ENCODE data around the gene SPTLC2. TPM values are rescaled to one million over a fixed set of nuclear protein-coding genes. Genes with fewer than 3 reads are reported as not detected.
"Not testable (repeated sequence)": the region's sequence is repeated elsewhere in the genome, so short reads cannot be mapped to it uniquely, and the experiment has no call there.

Gene SPTLC2
- polyA plus RNA-seq, 1 donor = 17.4 TPM

DNA sequence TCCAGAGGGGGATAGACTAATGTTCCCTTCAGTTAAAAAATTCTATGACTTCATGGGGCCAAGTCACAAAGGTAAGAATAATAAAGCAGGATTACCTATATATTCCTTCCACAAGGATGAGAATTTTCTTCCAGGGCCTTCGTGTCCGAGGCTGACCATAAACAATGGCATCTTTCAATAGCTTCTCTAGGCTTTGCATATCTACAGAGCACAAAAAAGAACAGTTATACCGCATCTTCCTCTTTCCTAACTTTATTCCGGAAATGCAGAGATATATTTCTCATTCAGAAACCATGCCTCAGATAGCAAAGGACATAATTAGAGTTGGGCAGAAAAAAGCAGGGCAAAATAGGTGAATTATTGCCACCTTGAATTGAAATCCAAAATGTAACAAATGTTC, 59.5 kb downstream of the SPTLC2 start:
- no CpG with 5 or more reads among the region's 4 CpGs for WGBS (ENCODE audit: insufficient coverage, low lambda C conversion rate)
- no peaks in the 10 kb centered on the region for H3K27me3 ChIP-seq (ENCODE audit: control insufficient read depth, insufficient read depth, low read length)
- no peaks in the 10 kb centered on the region for H3K9me3 ChIP-seq (ENCODE audit: control insufficient read depth, low read depth, low read length)
- no peak for DNase-seq
- H3K27ac ChIP-seq (ENCODE audit: low read length) = no peak overlapping the region
- peaks cover 7% of the 10 kb centered on the region for H3K4me1 ChIP-seq (ENCODE audit: control insufficient read depth, insufficient read depth, low read length)
- no peak overlapping the region for H3K4me3 ChIP-seq (ENCODE audit: low read length)
- peaks cover 34% of the 10 kb centered on the region for H3K36me3 ChIP-seq (ENCODE audit: control insufficient read depth, insufficient read depth, low read length)

DNA sequence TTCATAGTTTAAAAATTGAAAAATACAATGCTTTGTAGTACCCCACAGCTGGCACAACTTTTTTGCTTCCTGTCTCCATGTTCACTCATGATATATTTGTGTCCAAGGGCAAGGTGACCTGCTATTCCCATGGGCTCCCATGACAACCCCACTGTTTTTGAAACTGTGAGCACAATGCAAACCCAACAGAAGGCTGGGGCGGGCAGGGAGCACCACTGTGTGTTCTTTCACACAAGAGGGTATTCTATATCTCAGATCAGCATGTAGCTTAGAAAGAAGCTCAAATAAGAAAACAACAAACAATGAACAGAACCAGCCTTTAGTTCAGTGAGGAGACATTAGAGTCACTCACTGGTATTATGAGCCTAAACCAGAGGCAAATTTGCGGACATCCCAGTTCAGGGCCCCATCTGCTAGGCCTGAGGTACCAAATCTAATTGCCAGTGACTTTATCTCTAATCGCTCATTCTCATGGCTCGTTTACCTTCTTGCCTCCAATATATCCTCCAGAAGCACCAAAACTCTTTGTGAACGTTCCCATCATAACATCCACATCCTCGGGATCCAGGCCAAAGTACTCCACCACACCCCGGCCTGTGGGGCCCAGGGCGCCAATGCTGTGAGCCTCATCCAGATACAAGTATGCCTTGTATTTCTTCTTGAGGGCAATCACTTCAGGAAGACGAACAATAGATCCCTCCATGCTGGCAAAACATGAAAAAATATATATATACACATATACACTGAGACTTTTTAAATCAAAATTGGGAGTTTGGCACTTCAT, 61.4 kb downstream of the SPTLC2 start:
- 0% methylated on average over 1 of the region's 9 CpGs for WGBS (ENCODE audit: insufficient coverage, low lambda C conversion rate)

GRCh38 chr14:77554207-77554606, 62.2 kb downstream of the SPTLC2 start:
- H3K36me3 ChIP-seq (ENCODE audit: control insufficient read depth, insufficient read depth, low read length) = peaks cover 41% of the 10 kb centered on the region
- WGBS (ENCODE audit: insufficient coverage, low lambda C conversion rate) = 78% methylated on average over 4 of the region's 5 CpGs
- peaks cover 7% of the 10 kb centered on the region for H3K4me1 ChIP-seq (ENCODE audit: control insufficient read depth, insufficient read depth, low read length)
- no peak overlapping the region for H3K27ac ChIP-seq (ENCODE audit: low read length)
- peak in 1 of 2 donors; percentile 6 for DNase-seq
- no peaks in the 10 kb centered on the region for H3K9me3 ChIP-seq (ENCODE audit: control insufficient read depth, low read depth, low read length)
- no peaks in the 10 kb centered on the region for H3K27me3 ChIP-seq (ENCODE audit: control insufficient read depth, insufficient read depth, low read length)
- no peak overlapping the region for H3K4me3 ChIP-seq (ENCODE audit: low read length)

More for the DNA sequence above, 61.4 kb downstream of the SPTLC2 start:
- Histone ChIP-seq H3K27me3 (ENCODE audit: control insufficient read depth, insufficient read depth, low read length) (no peaks in the 10 kb centered on the region), H3K4me1 (ENCODE audit: control insufficient read depth, insufficient read depth, low read length) (peaks cover 7% of the 10 kb centered on the region), H3K27ac (ENCODE audit: low read length) (no peak overlapping the region), H3K4me3 (ENCODE audit: low read length) (no peak overlapping the region), H3K36me3 (ENCODE audit: control insufficient read depth, insufficient read depth, low read length) (peaks cover 34% of the 10 kb centered on the region), H3K9me3 (ENCODE audit: control insufficient read depth, low read depth, low read length) (no peaks in the 10 kb centered on the region)
- DNase-seq = peak; percentile 24 to 68

GRCh38 chr14:77549451-77549850, 67.0 kb downstream of the SPTLC2 start:
- H3K36me3 ChIP-seq (ENCODE audit: control insufficient read depth, insufficient read depth, low read length) = peaks cover 37% of the 10 kb centered on the region
- no peak for DNase-seq
- no peaks in the 10 kb centered on the region for H3K9me3 ChIP-seq (ENCODE audit: control insufficient read depth, low read depth, low read length)
- WGBS (ENCODE audit: insufficient coverage, low lambda C conversion rate) = no CpG with 5 or more reads among the region's 1 CpG
- no peaks in the 10 kb centered on the region for H3K27me3 ChIP-seq (ENCODE audit: control insufficient read depth, insufficient read depth, low read length)
- H3K27ac ChIP-seq (ENCODE audit: low read length) = no peak overlapping the region
- peaks cover under 1% of the 10 kb centered on the region for H3K4me1 ChIP-seq (ENCODE audit: control insufficient read depth, insufficient read depth, low read length)
- no peak overlapping the region for H3K4me3 ChIP-seq (ENCODE audit: low read length)

DNA sequence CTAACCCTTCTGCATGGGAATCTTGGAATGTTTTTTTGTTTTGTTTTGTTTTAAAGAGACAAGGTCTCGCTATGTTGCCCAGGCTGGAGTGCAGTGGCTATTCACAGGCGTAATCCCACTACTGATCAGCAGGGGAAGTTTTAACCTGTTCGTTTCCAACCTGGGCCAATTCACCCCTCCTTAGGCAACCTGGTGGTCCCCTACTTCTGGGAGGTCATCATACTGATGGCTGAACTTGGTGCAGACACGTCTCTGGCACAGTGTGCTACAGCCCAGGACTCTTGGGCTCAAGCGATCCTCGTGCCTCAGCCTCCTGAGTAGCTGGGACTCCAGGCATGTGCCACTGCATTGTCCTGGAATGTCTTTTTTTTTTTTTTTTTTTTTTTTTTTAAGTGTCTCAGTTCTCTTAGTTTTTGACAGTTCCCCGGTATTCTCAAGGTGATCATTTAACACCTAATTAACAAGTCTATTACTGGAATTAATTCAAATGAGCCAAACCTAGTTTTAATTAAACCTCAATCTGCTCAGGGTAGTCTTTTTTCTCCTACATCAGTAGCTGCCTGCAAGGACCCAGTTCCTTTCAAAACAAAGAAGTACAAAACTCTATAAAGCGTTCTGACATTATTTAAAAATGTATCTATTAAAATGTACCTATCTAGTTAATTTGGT, 68.8 kb downstream of the SPTLC2 start:
- no peak overlapping the region for H3K4me3 ChIP-seq (ENCODE audit: low read length)
- no peaks in the 10 kb centered on the region for H3K4me1 ChIP-seq (ENCODE audit: control insufficient read depth, insufficient read depth, low read length)
- no peaks in the 10 kb centered on the region for H3K9me3 ChIP-seq (ENCODE audit: control insufficient read depth, low read depth, low read length)
- 100% methylated on average over 2 of the region's 8 CpGs for WGBS (ENCODE audit: insufficient coverage, low lambda C conversion rate)
- H3K27ac ChIP-seq (ENCODE audit: low read length) = no peak overlapping the region
- no peak for DNase-seq
- no peaks in the 10 kb centered on the region for H3K27me3 ChIP-seq (ENCODE audit: control insufficient read depth, insufficient read depth, low read length)
- H3K36me3 ChIP-seq (ENCODE audit: control insufficient read depth, insufficient read depth, low read length) = peaks cover 41% of the 10 kb centered on the region

DNA sequence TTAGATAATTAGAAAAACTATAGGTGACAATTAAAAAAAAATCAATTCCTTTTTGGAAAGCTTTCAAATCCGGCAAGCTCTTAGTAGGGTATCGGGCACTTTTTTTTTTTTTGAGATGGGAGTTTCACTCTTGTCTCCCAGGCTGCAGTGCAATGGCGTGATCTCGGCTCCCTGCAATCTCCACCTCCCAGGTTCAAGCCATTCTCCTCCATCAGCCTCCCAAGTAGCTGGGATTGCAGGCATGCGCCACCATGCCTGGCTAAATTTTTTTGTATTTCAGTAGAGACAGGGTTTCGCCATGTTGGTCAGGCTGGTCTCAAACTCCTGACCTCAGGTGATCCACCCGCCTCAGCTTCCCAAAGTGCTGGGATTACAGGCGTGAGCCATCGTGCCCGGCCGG, 71.3 kb downstream of the SPTLC2 start:
- not testable (repeated sequence) for H3K4me3 ChIP-seq (ENCODE audit: low read length); H3K4me1 ChIP-seq (ENCODE audit: control insufficient read depth, insufficient read depth, low read length); H3K27me3 ChIP-seq (ENCODE audit: control insufficient read depth, insufficient read depth, low read length); H3K27ac ChIP-seq (ENCODE audit: low read length); DNase-seq; H3K9me3 ChIP-seq (ENCODE audit: control insufficient read depth, low read depth, low read length)
- peaks cover 34% of the 10 kb centered on the region for H3K36me3 ChIP-seq (ENCODE audit: control insufficient read depth, insufficient read depth, low read length)
- WGBS (ENCODE audit: insufficient coverage, low lambda C conversion rate) = 100% methylated on average over 1 of the region's 11 CpGs

GRCh38 chr14:77544571-77544970, 71.9 kb downstream of the SPTLC2 start:
- Histone ChIP-seq H3K4me3 (ENCODE audit: low read length) (no peak overlapping the region), H3K27me3 (ENCODE audit: control insufficient read depth, insufficient read depth, low read length) (no peaks in the 10 kb centered on the region), H3K27ac (ENCODE audit: low read length) (no peak overlapping the region), H3K4me1 (ENCODE audit: control insufficient read depth, insufficient read depth, low read length) (no peaks in the 10 kb centered on the region), H3K9me3 (ENCODE audit: control insufficient read depth, low read depth, low read length) (no peaks in the 10 kb centered on the region), H3K36me3 (ENCODE audit: control insufficient read depth, insufficient read depth, low read length) (peaks cover 31% of the 10 kb centered on the region)
- no CpG with 5 or more reads among the region's 2 CpGs for WGBS (ENCODE audit: insufficient coverage, low lambda C conversion rate)
- no peak for DNase-seq

- no peak overlapping the region for H3K4me3 ChIP-seq (ENCODE audit: low read length)
- no CpG with 5 or more reads among the region's 3 CpGs for WGBS (ENCODE audit: insufficient coverage, low lambda C conversion rate)
- H3K27ac ChIP-seq (ENCODE audit: low read length) = no peak overlapping the region
Measured at GRCh38 chr14:77543637-77544334, 72.7 kb downstream of the SPTLC2 start.

GRCh38 chr14:77543240-77543551, 73.2 kb downstream of the SPTLC2 start:
- 50% methylated on average over 2 of the region's 5 CpGs for WGBS (ENCODE audit: insufficient coverage, low lambda C conversion rate)

More at GRCh38 chr14:77543637-77544334, 72.7 kb downstream of the SPTLC2 start:
- Histone ChIP-seq H3K36me3 (ENCODE audit: control insufficient read depth, insufficient read depth, low read length) (peaks cover 24% of the 10 kb centered on the region), H3K4me1 (ENCODE audit: control insufficient read depth, insufficient read depth, low read length) (no peaks in the 10 kb centered on the region), H3K9me3 (ENCODE audit: control insufficient read depth, low read depth, low read length) (no peaks in the 10 kb centered on the region), H3K27me3 (ENCODE audit: control insufficient read depth, insufficient read depth, low read length) (no peaks in the 10 kb centered on the region)
- DNase-seq = no peak

GRCh38 chr14:77542421-77543239, 73.8 kb downstream of the SPTLC2 start:
- DNase-seq = no peak
- WGBS (ENCODE audit: insufficient coverage, low lambda C conversion rate) = 80% methylated on average over 1 of the region's 11 CpGs
- H3K27me3 ChIP-seq (ENCODE audit: control insufficient read depth, insufficient read depth, low read length) = no peaks in the 10 kb centered on the region
- H3K9me3 ChIP-seq (ENCODE audit: control insufficient read depth, low read depth, low read length) = no peaks in the 10 kb centered on the region
- H3K36me3 ChIP-seq (ENCODE audit: control insufficient read depth, insufficient read depth, low read length) = peaks cover 19% of the 10 kb centered on the region
- H3K4me1 ChIP-seq (ENCODE audit: control insufficient read depth, insufficient read depth, low read length) = no peaks in the 10 kb centered on the region
- no peak overlapping the region for H3K4me3 ChIP-seq (ENCODE audit: low read length)
- H3K27ac ChIP-seq (ENCODE audit: low read length) = no peak overlapping the region

More at GRCh38 chr14:77543240-77543551, 73.2 kb downstream of the SPTLC2 start:
- H3K4me1 ChIP-seq (ENCODE audit: control insufficient read depth, insufficient read depth, low read length) = no peaks in the 10 kb centered on the region
- no peak for DNase-seq
- H3K27me3 ChIP-seq (ENCODE audit: control insufficient read depth, insufficient read depth, low read length) = no peaks in the 10 kb centered on the region
- H3K36me3 ChIP-seq (ENCODE audit: control insufficient read depth, insufficient read depth, low read length) = peaks cover 19% of the 10 kb centered on the region
- no peaks in the 10 kb centered on the region for H3K9me3 ChIP-seq (ENCODE audit: control insufficient read depth, low read depth, low read length)
- no peak overlapping the region for H3K27ac ChIP-seq (ENCODE audit: low read length)
- no peak overlapping the region for H3K4me3 ChIP-seq (ENCODE audit: low read length)

Measured in large intestine (tissue), 3 donors.